Tibial nerve (tissue), 4 donors: ENCODE measurements around the gene UTRN. TPM values are rescaled to one million over a fixed set of nuclear protein-coding genes. Genes with fewer than 3 reads are reported as not detected.
A peak's percentile ranks its signal among the peaks of the same experiment; 100 is the strongest.

Experiments used
- DNase-seq, 2 donors: peaks; one replicate each; pipeline ENCODE4 v3.0.0-alpha.2; 2019; ENCODE audit warnings: low spot score in 2 of 2
- H3K27ac ChIP-seq, 4 donors: fragments of 200-600 bp; sonication (generic) in 3 of 4; one replicate each; pipeline ENCODE4 v1.5.1; 2017 to 2019; ENCODE audit warnings: mild to moderate bottlenecking in 1 of 4
- H3K27me3 ChIP-seq, 2 donors: fragments of 200-600 bp; sonication (generic) in 1 of 2; one replicate each; pipeline versions ENCODE4 v1.5.1 to v1.6.0; 2017 to 2019
- H3K36me3 ChIP-seq, 3 donors: fragments of 200-600 bp; sonication (generic); one replicate each; pipeline ENCODE4 v1.5.1; 2018 to 2019
- H3K4me1 ChIP-seq, 4 donors: fragments of 200-600 bp; sonication (generic) in 3 of 4; one replicate each; pipeline ENCODE4 v1.5.1; 2017 to 2019
- H3K4me3 ChIP-seq, 4 donors: fragments of 200-600 bp; sonication (generic) in 3 of 4; one replicate each; pipeline ENCODE4 v1.5.1; 2017 to 2019; ENCODE audit warnings: mild to moderate bottlenecking in 1 of 4, moderate library complexity in 1 of 4
- H3K9me3 ChIP-seq, 4 donors: fragments of 200-600 bp; sonication (generic) in 3 of 4; one replicate each; pipeline ENCODE4 v1.5.1; 2017 to 2019
- EP300 ChIP-seq, 2 donors: sonication (generic); formaldehyde crosslinking; IDR thresholded peaks; one replicate each; pipeline ENCODE4 v1.6.1; 2017; ENCODE audit warnings: antibody characterized with exemption in 2 of 2, mild to moderate bottlenecking in 1 of 2
- POLR2A ChIP-seq, 2 donors: fragments of 450-650 bp; IDR thresholded peaks; one replicate each; pipeline ENCODE4 v1.6.1; 2017; ENCODE audit warnings: antibody characterized with exemption in 2 of 2, mild to moderate bottlenecking in 2 of 2, moderate library complexity in 2 of 2
- WGBS, 2 donors: methylation state at CpG; one replicate each; pipeline ENCODE4 v1.1.5; 2018; 5-methylcytosine and 5-hydroxymethylcytosine counted together
- total RNA-seq, 4 donors: library from RNA; depleted of rRNA; stranded (reverse); fragments of >200 nt; gene quantifications; one replicate each; pipeline ENCODE4 v1.1.0, GENCODE V29; 2016
- TF ChIP-seq, protein P1 (sequence below), 5 experiments: fragments of 200-600 bp in 3 of 5; fragments of 450-650 bp in 2 of 5; sonication (generic) in 3 of 5; IDR thresholded peaks; one replicate each; pipeline ENCODE4 v1.5.1; 2016 to 2019; ENCODE audit warnings: antibody characterized with exemption in 5 of 5, mild to moderate bottlenecking in 3 of 5, moderate library complexity in 2 of 5

The UTRN gene
- 100 to 1,000 TPM; 279 to 370 (median 307) TPM for total RNA-seq

DNA sequence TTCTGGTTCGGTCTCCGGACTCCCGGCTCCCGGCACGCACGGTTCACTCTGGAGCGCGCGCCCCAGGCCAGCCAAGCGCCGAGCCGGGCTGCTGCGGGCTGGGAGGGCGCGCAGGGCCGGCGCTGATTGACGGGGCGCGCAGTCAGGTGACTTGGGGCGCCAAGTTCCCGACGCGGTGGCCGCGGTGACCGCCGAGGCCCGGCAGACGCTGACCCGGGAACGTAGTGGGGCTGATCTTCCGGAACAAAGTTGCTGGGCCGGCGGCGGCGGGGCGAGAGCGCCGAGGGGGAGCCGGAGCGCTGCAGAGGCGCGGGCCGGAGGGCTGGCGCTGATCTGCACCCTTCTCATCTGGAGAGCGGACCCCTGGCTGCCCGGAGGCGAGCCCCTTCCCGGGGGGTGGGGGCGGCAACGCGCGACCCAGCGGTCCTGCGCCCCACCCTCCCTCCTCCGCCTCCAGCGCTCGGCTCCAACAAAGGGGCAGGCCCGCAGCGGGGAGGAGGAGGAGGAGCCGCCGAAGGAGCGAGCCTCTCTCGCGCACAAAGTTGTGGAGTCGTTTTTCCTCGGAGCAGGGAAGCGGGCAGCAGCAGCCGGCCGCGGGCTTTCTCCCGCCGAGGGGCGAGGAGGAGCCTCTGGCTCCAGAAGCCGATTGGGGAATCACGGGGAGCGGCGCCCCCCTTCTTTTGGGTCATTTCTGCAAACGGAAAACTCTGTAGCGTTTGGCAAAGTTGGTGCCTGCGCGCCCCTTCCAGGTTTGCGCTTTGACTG, at the start of gene UTRN:
UTRN (plus strand) TSS at position 553 of the 765 bp plus-strand sequence. CDS start 6,494 bp downstream, outside the sequence.
- H3K4me1 ChIP-seq = peaks cover 0 to 35% (median 9%) of the 10 kb centered on the region in 4 donors
- H3K36me3 ChIP-seq = peaks cover 0 to 4% (median 0%) of the 10 kb centered on the region in 3 donors
- peak within 1 kb of the TSS; percentile 84 to 99 (median 96) for H3K27ac ChIP-seq
- H3K9me3 ChIP-seq = no peaks in the 10 kb centered on the region
- peak; percentile 45 to 73 for DNase-seq
- H3K27me3 ChIP-seq = no peaks in the 10 kb centered on the region
- TF ChIP-seq EP300 (IDR thresholded peaks at IDR 0.05) (peak in 1 of 2 donors; percentile 88), POLR2A (IDR thresholded peaks at IDR 0.05) (peak; percentile 49 to 55)
- TF ChIP-seq, protein P1, sequence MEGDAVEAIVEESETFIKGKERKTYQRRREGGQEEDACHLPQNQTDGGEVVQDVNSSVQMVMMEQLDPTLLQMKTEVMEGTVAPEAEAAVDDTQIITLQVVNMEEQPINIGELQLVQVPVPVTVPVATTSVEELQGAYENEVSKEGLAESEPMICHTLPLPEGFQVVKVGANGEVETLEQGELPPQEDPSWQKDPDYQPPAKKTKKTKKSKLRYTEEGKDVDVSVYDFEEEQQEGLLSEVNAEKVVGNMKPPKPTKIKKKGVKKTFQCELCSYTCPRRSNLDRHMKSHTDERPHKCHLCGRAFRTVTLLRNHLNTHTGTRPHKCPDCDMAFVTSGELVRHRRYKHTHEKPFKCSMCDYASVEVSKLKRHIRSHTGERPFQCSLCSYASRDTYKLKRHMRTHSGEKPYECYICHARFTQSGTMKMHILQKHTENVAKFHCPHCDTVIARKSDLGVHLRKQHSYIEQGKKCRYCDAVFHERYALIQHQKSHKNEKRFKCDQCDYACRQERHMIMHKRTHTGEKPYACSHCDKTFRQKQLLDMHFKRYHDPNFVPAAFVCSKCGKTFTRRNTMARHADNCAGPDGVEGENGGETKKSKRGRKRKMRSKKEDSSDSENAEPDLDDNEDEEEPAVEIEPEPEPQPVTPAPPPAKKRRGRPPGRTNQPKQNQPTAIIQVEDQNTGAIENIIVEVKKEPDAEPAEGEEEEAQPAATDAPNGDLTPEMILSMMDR (IDR thresholded peaks at IDR 0.05) = peak in 2 of 5 experiments; percentile 26
- WGBS, 2 donors = 0 to 1% methylated on average over 30 to 75 of the region's 84 CpGs
- H3K4me3 ChIP-seq = peak within 1 kb of the TSS; percentile 65 to 96 (median 85)

DNA sequence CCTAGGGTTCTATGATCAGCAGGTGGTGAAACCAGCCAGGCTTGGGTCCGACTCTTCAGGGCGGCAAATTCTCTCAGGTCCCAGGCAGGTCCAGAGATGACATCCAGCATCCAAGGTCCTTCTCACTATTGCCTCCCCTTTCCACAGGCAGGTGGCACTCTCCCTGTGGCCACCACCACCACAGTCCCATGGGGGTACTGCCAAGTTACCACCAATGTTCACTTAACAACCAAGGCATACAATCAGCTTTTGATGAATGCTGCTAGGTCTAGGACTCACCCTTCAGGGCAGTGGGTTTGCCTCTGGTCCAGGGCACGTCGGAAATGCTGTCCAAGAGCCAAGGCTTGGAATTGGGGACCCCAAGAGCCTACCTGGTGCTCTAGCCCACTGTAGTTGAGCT, 40.4 kb upstream of the UTRN start:
- no peak overlapping the region for H3K27ac ChIP-seq
- TF ChIP-seq, protein P1 (IDR thresholded peaks at IDR 0.05) = no peak
- TF ChIP-seq EP300 (IDR thresholded peaks at IDR 0.05) (no peak), POLR2A (IDR thresholded peaks at IDR 0.05) (no peak)
- peaks cover 0 to 17% (median 0%) of the 10 kb centered on the region in 4 donors for H3K9me3 ChIP-seq
- H3K27me3 ChIP-seq = no peaks in the 10 kb centered on the region
- DNase-seq = no peak
- 100% methylated on average over 2 to 4 of the region's 4 CpGs for WGBS, 2 donors
- H3K4me3 ChIP-seq = no peak overlapping the region
- peaks cover 0 to 8% (median 0%) of the 10 kb centered on the region in 3 donors for H3K36me3 ChIP-seq
- H3K4me1 ChIP-seq = peaks cover 0 to 17% (median 3%) of the 10 kb centered on the region in 4 donors

DNA sequence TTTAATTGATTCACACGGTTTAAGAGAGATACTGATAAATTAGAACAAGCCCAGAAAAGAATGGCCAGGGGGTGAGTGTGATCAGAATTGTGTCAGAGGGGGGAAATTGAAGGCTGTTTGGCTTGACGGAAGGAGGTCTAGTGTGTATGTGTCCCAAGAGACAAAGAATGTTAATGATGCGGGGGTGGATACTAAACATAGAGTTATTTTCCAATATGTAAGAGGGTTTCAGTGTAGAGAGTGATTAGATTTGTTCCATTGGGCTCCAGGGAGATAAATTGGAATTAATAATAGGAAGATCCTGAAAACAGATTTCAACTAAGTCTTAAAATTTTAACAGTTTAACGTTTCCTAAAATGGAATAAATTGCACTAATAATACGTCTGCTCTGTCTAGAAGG, 38.1 kb upstream of the UTRN start:
- H3K4me3 ChIP-seq = no peak overlapping the region
- 48 to 54% methylated on average over 5 of the region's 5 CpGs for WGBS, 2 donors
- peaks cover 0 to 8% (median 0%) of the 10 kb centered on the region in 3 donors for H3K36me3 ChIP-seq
- peaks cover 0 to 29% (median 3%) of the 10 kb centered on the region in 4 donors for H3K4me1 ChIP-seq
- peaks cover 0 to 14% (median 0%) of the 10 kb centered on the region in 4 donors for H3K9me3 ChIP-seq
- no peak for TF ChIP-seq EP300 (IDR thresholded peaks at IDR 0.05)
- TF ChIP-seq, protein P1 (IDR thresholded peaks at IDR 0.05) = no peak
- no peak for TF ChIP-seq POLR2A (IDR thresholded peaks at IDR 0.05)
- H3K27me3 ChIP-seq = no peaks in the 10 kb centered on the region
- H3K27ac ChIP-seq = no peak overlapping the region
- no peak for DNase-seq

DNA sequence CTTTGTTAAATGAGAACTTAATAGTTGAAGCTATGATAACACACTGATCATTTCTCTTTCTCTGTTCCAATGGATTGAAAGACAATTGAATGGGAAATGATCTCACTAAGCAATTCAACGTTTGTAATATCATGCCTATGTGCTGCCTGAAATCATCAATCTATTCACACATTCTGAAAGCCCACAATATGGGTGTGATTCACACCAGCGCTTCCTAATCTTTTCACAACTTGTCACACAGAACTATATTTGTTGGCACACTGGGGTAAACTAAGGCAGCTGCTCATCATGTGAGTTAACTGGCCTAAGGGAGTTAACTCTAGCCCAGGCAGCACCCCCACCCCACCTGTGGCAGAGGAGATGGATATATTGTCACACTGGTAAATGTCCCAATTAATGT, 37.1 kb upstream of the UTRN start:
- Histone ChIP-seq H3K4me3 (no peak overlapping the region), H3K27ac (peak overlapping the region in 2 of 4 donors; percentile 65 to 73), H3K27me3 (no peaks in the 10 kb centered on the region), H3K9me3 (peaks cover 0 to 14% (median 0%) of the 10 kb centered on the region in 4 donors), H3K4me1 (peaks cover 0 to 29% (median 3%) of the 10 kb centered on the region in 4 donors), H3K36me3 (peaks cover 0 to 8% (median 0%) of the 10 kb centered on the region in 3 donors)
- 61 to 65% methylated on average over 2 of the region's 2 CpGs for WGBS, 2 donors
- TF ChIP-seq, protein P1 (IDR thresholded peaks at IDR 0.05) = no peak
- TF ChIP-seq POLR2A (IDR thresholded peaks at IDR 0.05) = no peak
- no peak for TF ChIP-seq EP300 (IDR thresholded peaks at IDR 0.05)
- DNase-seq = no peak
